ENCODE measurements around the gene LRRC8B. TPM values are rescaled to one million over a fixed set of nuclear protein-coding genes. Genes with fewer than 3 reads are reported as not detected.

The LRRC8B gene
- total RNA-seq, 1 experiment from 2014 or later: 15.0 TPM

DNA sequence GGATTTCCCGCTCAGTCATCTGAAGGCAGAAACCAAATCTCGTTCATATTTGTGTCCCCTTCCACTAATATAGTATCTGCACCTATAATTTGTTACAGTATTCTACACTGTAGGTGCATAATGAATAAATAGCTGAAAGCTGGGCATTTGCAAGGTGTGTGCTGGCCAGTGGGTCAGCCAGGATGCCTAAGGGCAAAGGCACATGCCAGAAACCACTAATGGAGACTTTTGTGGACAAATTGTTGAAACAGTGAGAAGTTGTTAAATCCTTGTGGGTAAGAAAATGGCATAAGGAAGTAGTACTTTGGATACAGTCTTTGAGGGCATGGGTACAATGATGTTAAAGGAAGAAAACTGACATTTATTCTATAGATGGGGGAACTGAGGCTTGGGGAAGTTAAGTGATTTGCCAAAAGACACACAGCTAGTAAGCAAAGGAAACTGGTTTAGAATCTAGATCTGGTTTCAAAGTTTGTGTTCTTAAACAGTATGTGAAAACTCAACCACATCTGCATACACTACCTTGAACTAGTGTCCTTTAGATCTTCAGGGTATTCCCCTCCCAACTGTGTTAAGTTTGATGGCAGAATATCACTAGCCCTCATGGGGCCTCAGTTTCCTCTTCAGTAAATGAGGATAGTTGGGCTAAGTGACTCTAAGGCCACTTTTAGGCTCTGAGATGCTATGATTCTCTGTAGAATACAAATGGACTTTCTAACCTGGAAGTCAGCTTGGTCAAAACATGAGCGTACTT is 81.8 kb downstream of the LRRC8B start:
- ChIA-PET POLR2A (ENCODE audit: unreplicated experiment) (interaction anchor here (0.5 kb wide), 1 partner anchor 146 kb away, joined by 3 read pairs; no protein-coding TSS in a partner anchor), CTCF (no interaction called here)
- TF ChIP-seq, protein P1, sequence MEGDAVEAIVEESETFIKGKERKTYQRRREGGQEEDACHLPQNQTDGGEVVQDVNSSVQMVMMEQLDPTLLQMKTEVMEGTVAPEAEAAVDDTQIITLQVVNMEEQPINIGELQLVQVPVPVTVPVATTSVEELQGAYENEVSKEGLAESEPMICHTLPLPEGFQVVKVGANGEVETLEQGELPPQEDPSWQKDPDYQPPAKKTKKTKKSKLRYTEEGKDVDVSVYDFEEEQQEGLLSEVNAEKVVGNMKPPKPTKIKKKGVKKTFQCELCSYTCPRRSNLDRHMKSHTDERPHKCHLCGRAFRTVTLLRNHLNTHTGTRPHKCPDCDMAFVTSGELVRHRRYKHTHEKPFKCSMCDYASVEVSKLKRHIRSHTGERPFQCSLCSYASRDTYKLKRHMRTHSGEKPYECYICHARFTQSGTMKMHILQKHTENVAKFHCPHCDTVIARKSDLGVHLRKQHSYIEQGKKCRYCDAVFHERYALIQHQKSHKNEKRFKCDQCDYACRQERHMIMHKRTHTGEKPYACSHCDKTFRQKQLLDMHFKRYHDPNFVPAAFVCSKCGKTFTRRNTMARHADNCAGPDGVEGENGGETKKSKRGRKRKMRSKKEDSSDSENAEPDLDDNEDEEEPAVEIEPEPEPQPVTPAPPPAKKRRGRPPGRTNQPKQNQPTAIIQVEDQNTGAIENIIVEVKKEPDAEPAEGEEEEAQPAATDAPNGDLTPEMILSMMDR (conservative IDR thresholded peaks at IDR 0.05): no peak
- no peak for TF ChIP-seq EZH2 (IDR thresholded peaks at IDR 0.05; ENCODE audit: low read depth)
- no TSS peak for BruUV-seq (replicated peaks)
- intact Hi-C loops (cut with micrococcal nuclease; ENCODE audit: unreplicated experiment): loop anchor here (5.0 to 10.0 kb wide), 2 partner anchors 79 to 388 kb away; partner anchors contain the start of gene ZNF326
- no peaks in the 10 kb centered on the region for H3K36me3 ChIP-seq (ENCODE audit: low read depth)
- H3K27ac ChIP-seq: no peak overlapping the region
- H3K9me2 ChIP-seq (ENCODE audit: insufficient read depth): no peaks in the 10 kb centered on the region
- peaks cover 20% of the 10 kb centered on the region for H3K4me1 ChIP-seq (replicated peaks; ENCODE audit: insufficient read depth)
- no peaks in the 10 kb centered on the region for H3K9me3 ChIP-seq (ENCODE audit: insufficient read depth, low read depth)
- DNase-seq: peak; percentile 22 to 68
- no peaks in the 10 kb centered on the region for H3K27me3 ChIP-seq (ENCODE audit: insufficient read depth, low read depth)
- H2AFZ ChIP-seq: no peak overlapping the region
- peaks cover 10% of the 10 kb centered on the region; the same call in 1 of the 2 replicates for H4K20me1 ChIP-seq (ENCODE audit: insufficient read depth)
- H3K79me2 ChIP-seq (ENCODE audit: low read depth): no peaks in the 10 kb centered on the region
- peaks cover 28% of the 10 kb centered on the region; the same call in 1 of the 2 replicates for H3F3A ChIP-seq (ENCODE audit: insufficient read depth, low read depth)
- no peak overlapping the region for H3K4me3 ChIP-seq
- peak overlapping the region; percentile 41 for H3K4me2 ChIP-seq

DNA sequence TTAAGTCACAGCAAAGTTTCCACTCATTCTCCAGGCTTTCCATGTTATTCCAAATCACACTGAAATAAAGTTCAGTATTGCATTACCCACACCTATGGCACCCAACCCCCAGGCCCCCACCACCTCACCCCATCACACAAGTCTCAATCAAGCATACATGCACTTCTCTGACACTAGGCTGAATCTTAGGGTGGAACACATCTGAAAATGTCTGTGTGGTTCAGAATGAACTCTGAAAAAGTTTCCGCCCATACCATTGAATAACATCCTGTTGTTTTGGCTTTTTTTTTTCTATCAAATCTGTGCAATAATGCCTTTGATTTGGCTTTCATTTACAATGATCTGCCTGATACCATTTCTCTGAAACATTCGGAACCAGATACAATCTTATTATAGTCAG is 82.5 kb downstream of the LRRC8B start:
- no peak for TF ChIP-seq EZH2 (IDR thresholded peaks at IDR 0.05; ENCODE audit: low read depth)
- TF ChIP-seq, protein P1 (conservative IDR thresholded peaks at IDR 0.05): no peak
- peaks cover 10% of the 10 kb centered on the region; the same call in 1 of the 2 replicates for H4K20me1 ChIP-seq (ENCODE audit: insufficient read depth)
- no peaks in the 10 kb centered on the region for H3K9me3 ChIP-seq (ENCODE audit: insufficient read depth, low read depth)
- H2AFZ ChIP-seq: no peak overlapping the region
- H3K4me2 ChIP-seq: no peak overlapping the region
- H3K27me3 ChIP-seq (ENCODE audit: insufficient read depth, low read depth): no peaks in the 10 kb centered on the region
- H3F3A ChIP-seq (ENCODE audit: insufficient read depth, low read depth): peaks cover 28% of the 10 kb centered on the region; the same call in 1 of the 2 replicates
- intact Hi-C loops (cut with micrococcal nuclease; ENCODE audit: unreplicated experiment): loop anchor here (5.0 to 10.0 kb wide), 2 partner anchors 80 to 388 kb away; partner anchors contain the start of gene ZNF326
- CTCF ChIA-PET: no interaction called here
- H3K4me1 ChIP-seq (replicated peaks; ENCODE audit: insufficient read depth): peaks cover 20% of the 10 kb centered on the region
- no peaks in the 10 kb centered on the region for H3K79me2 ChIP-seq (ENCODE audit: low read depth)
- no peak overlapping the region for H3K27ac ChIP-seq
- POLR2A ChIA-PET (ENCODE audit: unreplicated experiment): interaction anchor here (0.5 kb wide), 1 partner anchor 147 kb away, joined by 3 read pairs; no protein-coding TSS in a partner anchor
- BruUV-seq (replicated peaks): no TSS peak
- H3K36me3 ChIP-seq (ENCODE audit: low read depth): no peaks in the 10 kb centered on the region
- no peaks in the 10 kb centered on the region for H3K9me2 ChIP-seq (ENCODE audit: insufficient read depth)
- no peak for DNase-seq
- no peak overlapping the region for H3K4me3 ChIP-seq

DNA sequence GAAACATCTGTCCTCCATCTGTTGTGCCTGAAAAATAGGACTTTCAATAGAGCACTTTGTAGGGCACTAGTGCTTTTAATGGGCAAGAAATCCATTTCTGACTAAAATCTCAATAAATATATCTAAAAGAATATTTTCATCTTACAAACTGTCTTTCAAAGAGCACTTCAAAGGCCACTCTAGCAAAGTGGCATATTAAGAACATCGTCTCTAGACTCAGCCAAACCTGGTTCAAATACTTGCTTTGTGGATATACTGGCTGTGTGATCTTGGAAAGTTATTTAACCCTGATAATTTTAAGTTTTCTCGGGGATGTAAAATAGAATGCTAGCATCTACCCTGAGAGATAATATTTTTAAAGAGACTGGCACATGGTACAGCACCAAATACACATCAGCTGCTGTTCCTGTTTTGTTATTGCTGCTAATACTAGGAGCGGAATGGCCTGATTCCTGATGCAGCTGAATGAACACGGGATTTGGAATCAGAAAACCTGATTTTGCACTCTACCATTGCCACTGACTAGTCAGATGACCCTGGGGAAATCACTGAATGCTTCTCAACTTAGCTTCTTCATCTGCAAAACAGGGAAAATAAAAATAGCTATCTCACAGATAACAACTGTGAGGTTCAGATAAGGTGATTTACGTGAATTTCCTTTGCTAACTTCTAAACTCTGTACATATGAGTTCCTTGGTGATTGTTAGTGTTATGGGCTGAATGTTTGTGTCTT is 83.1 kb downstream of the LRRC8B start:
- ChIA-PET CTCF (no interaction called here), POLR2A (ENCODE audit: unreplicated experiment) (interaction anchor here (0.7 kb wide), 1 partner anchor 118 kb away, joined by 7 read pairs; no protein-coding TSS in a partner anchor)
- H3K79me2 ChIP-seq (ENCODE audit: low read depth): no peaks in the 10 kb centered on the region
- no peak overlapping the region for H3K4me2 ChIP-seq
- BruUV-seq (replicated peaks): no TSS peak
- H3K4me1 ChIP-seq (replicated peaks; ENCODE audit: insufficient read depth): peaks cover 20% of the 10 kb centered on the region
- intact Hi-C loops (cut with micrococcal nuclease; ENCODE audit: unreplicated experiment): loop anchor here (5.0 to 10.0 kb wide), 2 partner anchors 80 to 387 kb away; partner anchors contain the start of gene ZNF326
- no peaks in the 10 kb centered on the region for H3K9me3 ChIP-seq (ENCODE audit: insufficient read depth, low read depth)
- H3K36me3 ChIP-seq (ENCODE audit: low read depth): no peaks in the 10 kb centered on the region
- no peak overlapping the region for H3K4me3 ChIP-seq
- H2AFZ ChIP-seq: no peak overlapping the region
- DNase-seq: no peak
- no peak overlapping the region for H3K27ac ChIP-seq
- peaks cover 10% of the 10 kb centered on the region; the same call in 1 of the 2 replicates for H4K20me1 ChIP-seq (ENCODE audit: insufficient read depth)
- peaks cover 28% of the 10 kb centered on the region; the same call in 1 of the 2 replicates for H3F3A ChIP-seq (ENCODE audit: insufficient read depth, low read depth)
- TF ChIP-seq, protein P1 (conservative IDR thresholded peaks at IDR 0.05): no peak
- TF ChIP-seq EZH2 (IDR thresholded peaks at IDR 0.05; ENCODE audit: low read depth): no peak
- no peaks in the 10 kb centered on the region for H3K27me3 ChIP-seq (ENCODE audit: insufficient read depth, low read depth)
- H3K9me2 ChIP-seq (ENCODE audit: insufficient read depth): no peaks in the 10 kb centered on the region
